Mesangial cell (primary cell): Measurements from ENCODE around the gene LRRC47. TPM values are rescaled to one million over a fixed set of nuclear protein-coding genes. Genes with fewer than 3 reads are reported as not detected.

Experiments used
- total RNA-seq: library from RNA; depleted of rRNA; stranded (reverse); fragments of >200 nt; gene quantifications from 2 replicates; pipeline ENCODE4 v1.2.3, GENCODE V29; 2015

The LRRC47 gene
- total RNA-seq, result 29.9 and 32.6 TPM in 2 replicates

DNA sequence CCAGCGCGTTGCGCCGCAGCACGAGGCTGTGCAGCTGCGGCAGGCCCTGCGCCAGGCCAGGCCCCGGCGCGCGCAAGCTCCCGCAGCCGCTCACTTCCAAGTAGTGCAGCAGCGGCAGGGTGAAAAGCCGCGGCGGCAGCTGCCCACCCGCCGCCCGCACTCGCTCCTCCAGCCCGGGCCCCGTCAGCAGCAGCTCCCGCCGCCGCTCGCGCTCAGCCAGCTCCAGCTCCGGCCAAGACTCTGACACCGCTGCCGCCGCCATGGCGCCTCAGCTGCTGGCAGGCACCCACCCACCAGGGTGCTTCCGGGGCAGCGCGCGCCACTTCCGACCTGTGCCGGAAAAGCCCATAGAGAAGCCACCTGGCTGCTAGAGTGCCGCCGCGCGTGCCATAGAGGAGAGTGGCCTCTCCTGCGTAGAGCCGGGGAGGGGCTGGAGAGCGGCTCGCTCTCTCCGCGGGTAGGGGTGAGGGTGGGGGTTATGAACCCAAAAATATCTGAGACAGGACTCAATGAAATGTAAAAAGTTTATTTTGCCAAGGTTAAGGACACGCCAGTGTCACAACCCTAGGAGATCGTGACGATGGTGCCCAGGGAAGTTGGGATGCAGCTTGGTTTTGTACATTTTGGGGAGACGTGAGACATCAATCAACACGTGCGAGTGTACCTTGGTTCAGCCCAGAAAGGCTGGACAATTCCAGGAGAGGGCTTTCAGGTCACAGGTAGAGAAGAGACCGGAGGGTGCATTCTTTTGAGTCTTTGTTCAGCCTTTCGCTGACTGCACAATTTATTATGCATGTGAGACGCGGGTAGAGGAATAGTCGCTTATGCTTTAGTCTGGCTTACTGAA lies at the start of gene LRRC47:
Gene LRRC47, minus strand, starts transcription at position 284 of the 847 bp plus-strand sequence. Its CDS starts 22 bp downstream, at position 262.

DNA sequence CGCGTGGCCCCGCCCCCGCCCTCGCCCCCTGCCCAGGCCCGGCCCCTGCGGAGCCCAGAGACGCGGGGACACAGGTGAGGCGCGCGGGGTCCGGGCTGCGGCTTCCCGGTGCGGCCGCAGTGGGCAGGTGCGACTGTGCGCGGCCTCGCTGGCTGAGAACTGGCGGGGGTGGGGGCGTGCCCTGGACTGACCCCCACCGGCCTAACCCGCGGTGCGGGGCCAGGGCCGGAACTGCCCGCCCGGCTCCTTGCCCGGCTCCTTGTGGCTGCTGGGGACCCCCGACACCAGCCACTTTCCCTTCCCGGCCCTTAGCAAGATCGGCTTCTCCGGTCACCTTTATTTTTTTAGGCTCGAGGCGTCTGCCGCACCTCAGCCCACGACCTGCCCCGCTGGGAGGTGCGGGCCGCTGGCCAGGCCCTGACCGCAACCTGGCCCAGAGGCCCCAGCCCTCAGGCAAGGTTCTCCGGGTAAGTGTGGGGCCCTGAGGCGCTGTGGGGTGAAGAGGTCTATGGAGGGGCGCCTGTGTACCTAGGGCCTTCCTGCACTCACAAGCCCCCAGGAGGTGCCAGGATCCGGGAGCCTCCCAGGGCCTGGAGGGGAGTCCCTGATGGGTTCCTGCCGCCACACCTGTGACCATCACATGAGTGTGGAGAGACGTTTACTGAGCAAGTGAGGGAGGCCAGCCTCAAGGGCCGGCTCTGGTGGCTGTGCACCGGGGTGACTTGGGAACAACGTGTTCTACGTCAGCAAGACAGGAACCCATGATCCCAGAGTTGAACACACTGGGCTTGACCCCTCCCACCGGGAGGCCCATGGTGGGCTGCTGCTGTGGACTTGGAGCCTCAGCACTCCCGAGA lies 23.4 kb downstream of the LRRC47 start, which contains the start of gene SMIM1:
Gene SMIM1, plus strand, starts transcription at position 35 of the 857 bp plus-strand sequence. CDS start 2,625 bp downstream, outside the sequence.

GRCh38 chr1:3752400-3752945 lies 43.8 kb downstream of the LRRC47 start, which contains the start of gene CCDC27:
Gene CCDC27 (plus strand): TSS chr1:3752450. CDS start chr1:3752482, 32 bp downstream.

Other genes starting within 250 kb of the LRRC47 start
- 7.3 and 22.1 TPM in 2 replicates for gene MEGF6, start 185.0 kb downstream of the LRRC47 start, total RNA-seq
- 12.4 and 21.6 TPM in 2 replicates for gene TPRG1L, start 171.5 kb downstream of the LRRC47 start, total RNA-seq
- gene WRAP73, start 146.4 kb downstream of the LRRC47 start, total RNA-seq, result 18.4 and 20.2 TPM in 2 replicates
- gene TP73, start 144.0 kb downstream of the LRRC47 start, total RNA-seq, result not detected in 2 replicates
- gene CCDC27, start 44.0 kb downstream of the LRRC47 start, total RNA-seq, result not detected in 2 replicates
- gene SMIM1, start 23.7 kb downstream of the LRRC47 start, total RNA-seq, result 6.4 and 19.6 TPM in 2 replicates
- gene CEP104, start 60.7 kb upstream of the LRRC47 start, total RNA-seq, result 32.1 and 65.3 TPM in 2 replicates
- gene DFFB, start 61.0 kb upstream of the LRRC47 start, total RNA-seq, result 5.2 and 8.3 TPM in 2 replicates
- 12.3 and 36.2 TPM in 2 replicates for gene C1orf174, start 103.8 kb upstream of the LRRC47 start, total RNA-seq